RWPE1 (cell line): ENCODE results near the gene HPCAL4.
A peak's percentile ranks its signal among the peaks of the same experiment; 100 is the strongest.

ENCODE experiments used
- CTCF ChIA-PET: fragments of 350-600 bp; sonication (Branson Sonifier 250); formaldehyde crosslinking; extraction: SDS; loops from one replicate; lab custom pipeline; 2021; lab: Yijun Ruan, JAX
- POLR2A ChIA-PET: fragments of 400-600 bp; formaldehyde crosslinking; extraction: SDS; loops from one replicate; lab custom pipeline; 2020; ENCODE audit warnings: antibody characterized with exemption; ENCODE audit not compliant: low non-redundant PET; lab: Yijun Ruan, JAX
- DNase-seq: peaks from one replicate; pipeline ENCODE4 v3.0.0; 2012; ENCODE audit warnings: low spot score
- H3K27ac ChIP-seq: fragments of 450-650 bp; 2 replicates; pipeline ENCODE4 v1.5.1; 2017
- CTCF ChIP-seq: fragments of 450-650 bp; conservative IDR thresholded peaks from 2 replicates; pipeline ENCODE4 v1.5.1; 2017; ENCODE audit warnings: low read depth, mild to moderate bottlenecking

The HPCAL4 gene

GRCh38 chr1:39691383-39692151, at the start of gene HPCAL4:
HPCAL4 (minus strand) TSS chr1:39691433; CDS start chr1:39684603, 6,830 bp downstream.
- ChIA-PET CTCF (interaction anchor here (0.8 kb wide), 1 partner anchor 10 kb away, joined by 3 read pairs; no protein-coding TSS in a partner anchor), POLR2A (no interaction called here)
- DNase-seq = peak; percentile 89
- no peak for TF ChIP-seq CTCF
- H3K27ac ChIP-seq = no peak within 1 kb of the TSS

GRCh38 chr1:39738622-39739366, 47.6 kb upstream of the HPCAL4 start, which contains the start of gene PPIE:
PPIE (plus strand) TSS chr1:39738882; CDS start chr1:39738901, 19 bp downstream.
- peak; percentile 89 for DNase-seq
- peak within 1 kb of the TSS; percentile 68 for H3K27ac ChIP-seq
- TF ChIP-seq CTCF = no peak
- POLR2A ChIA-PET = interaction anchor here (0.5 to 1.3 kb wide), 9 partner anchors 15 to 643 kb away, joined by 3 to 8 read pairs (median 4); partner anchors contain the start of gene BMP8B
- CTCF ChIA-PET = interaction anchor here (0.5 to 0.6 kb wide), 4 partner anchors 19 to 566 kb away, joined by 3 to 7 read pairs (median 5); no protein-coding TSS in a partner anchor

DNA sequence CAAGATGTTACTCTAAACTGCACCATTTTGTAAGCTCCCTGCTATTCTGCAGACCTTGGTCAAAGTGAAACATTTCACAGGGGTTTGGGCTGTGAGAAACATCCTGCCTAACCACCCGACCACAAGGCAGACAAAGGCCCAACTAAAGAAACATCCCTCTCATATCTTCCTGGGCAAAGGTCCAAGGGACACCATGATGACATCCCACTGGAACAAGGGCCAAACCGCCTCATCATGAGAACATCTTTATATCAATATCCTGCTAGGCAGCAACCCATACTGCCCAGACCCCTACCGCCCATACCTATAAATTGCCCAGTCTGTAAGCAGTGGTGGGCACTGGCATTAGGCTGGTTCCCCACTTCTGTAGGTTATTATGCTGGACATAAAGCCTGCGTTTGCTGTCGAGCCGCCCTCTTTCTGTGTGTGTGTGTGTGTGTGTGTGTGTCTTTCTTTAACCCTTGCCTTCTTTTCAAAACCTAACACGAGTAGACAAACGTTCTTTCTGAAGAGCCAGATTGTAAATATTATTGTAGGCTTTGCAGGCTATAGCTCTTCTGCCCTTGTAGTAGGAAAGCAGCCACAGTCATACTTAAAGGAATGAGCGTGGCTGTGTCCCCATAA, 46.4 kb upstream of the HPCAL4 start:
- POLR2A ChIA-PET = interaction anchor here (0.8 kb wide), 1 partner anchor 137 kb away, joined by 4 read pairs; no protein-coding TSS in a partner anchor

GRCh38 chr1:39735731-39736130, 44.5 kb upstream of the HPCAL4 start:
- ChIA-PET CTCF (no interaction called here), POLR2A (no interaction called here)
- DNase-seq = no peak
- H3K27ac ChIP-seq = no peak overlapping the region
- no peak for TF ChIP-seq CTCF

More for the DNA sequence above, 46.4 kb upstream of the HPCAL4 start:
- TF ChIP-seq CTCF = no peak
- no peak for DNase-seq
- CTCF ChIA-PET = interaction anchor here (0.6 kb wide), 2 partner anchors 151 to 230 kb away, joined by 4 to 7 read pairs; no protein-coding TSS in a partner anchor
- no peak overlapping the region for H3K27ac ChIP-seq

- DNase-seq = peak; percentile 11
- POLR2A ChIA-PET = no interaction called here
- H3K27ac ChIP-seq = no peak overlapping the region
- TF ChIP-seq CTCF = no peak
- CTCF ChIA-PET = interaction anchor here (0.7 to 0.9 kb wide), 2 partner anchors 13 to 86 kb away, joined by 4 to 5 read pairs; no protein-coding TSS in a partner anchor
These were observed 41.9 kb upstream of the HPCAL4 start for GRCh38 chr1:39733161-39733560.
